GM12891 (cell line): ENCODE results near the gene CD109.

ENCODE experiments used
- PAX5 ChIP-seq: IDR thresholded peaks from 2 replicates; pipeline ENCODE4 v1.6.1; 2011; ENCODE audit warnings: low read length, moderate library complexity, mild to moderate bottlenecking; ENCODE audit not compliant: insufficient read depth, severe bottlenecking
- POLR2A ChIP-seq: IDR thresholded peaks from 2 replicates; pipeline ENCODE4 v1.6.1; 2011; ENCODE audit warnings: low read depth, low read length, control low read depth
- POLR2AphosphoS5 ChIP-seq: IDR thresholded peaks from 2 replicates; pipeline ENCODE4 v1.6.1; 2011; ENCODE audit warnings: low read depth, low read length, control low read depth
- POU2F2 ChIP-seq: IDR thresholded peaks from 2 replicates; pipeline ENCODE4 v1.6.1; 2011; ENCODE audit warnings: low read depth, mild to moderate bottlenecking, control low read depth, low read length, moderate library complexity
- TAF1 ChIP-seq: IDR thresholded peaks from 2 replicates; pipeline ENCODE4 v1.6.1; 2011; ENCODE audit warnings: low read depth, low read length, control low read depth

DNA sequence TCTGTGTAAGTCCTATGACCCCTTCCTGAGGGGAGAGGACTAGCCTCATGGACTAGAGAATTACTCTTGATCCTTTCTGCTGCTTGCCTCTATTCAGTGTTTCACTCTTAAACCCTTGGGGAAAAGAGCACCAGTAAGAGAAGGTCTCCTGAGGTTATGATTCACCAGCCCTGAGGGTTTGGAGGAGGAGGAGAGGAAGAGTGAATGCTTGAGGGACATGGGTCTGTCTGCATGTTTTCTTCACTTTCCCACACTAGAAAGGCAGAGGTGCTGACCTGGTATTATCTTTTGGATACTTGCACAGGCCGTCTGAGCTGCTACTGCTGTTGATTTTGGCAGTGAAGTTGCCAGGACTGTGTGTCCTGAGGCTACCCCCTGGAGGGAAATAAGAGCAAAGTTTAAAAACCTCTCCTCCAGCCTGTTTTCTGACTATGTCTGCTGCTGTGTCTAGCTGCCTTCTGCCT is 78.3 kb downstream of the CD109 start:
- TF ChIP-seq POLR2A (no peak), POLR2AphosphoS5 (no peak), POU2F2 (no peak), TAF1 (no peak), PAX5 (no peak)
